ENCODE measurements around the gene RABGAP1. TPM values are rescaled to one million over a fixed set of nuclear protein-coding genes. Genes with fewer than 3 reads are reported as not detected.

The RABGAP1 gene
- total and polyA plus RNA-seq, 4 donors: 30.8 to 100 (median 69.7) TPM

GRCh38 chr9:123031963-123032362 lies 91.1 kb downstream of the RABGAP1 start:
- DNase-seq (no peak), ATAC-seq (ENCODE audit: low FRiP score) (no peak)
- no peaks in the 10 kb centered on the region for H3K27me3 ChIP-seq (ENCODE audit: control insufficient read depth in 1 of 2, insufficient read depth in 2 of 2, low read length in 1 of 2)
- 83 to 87% methylated on average over 1 of the region's 1 CpG for WGBS, 2 donors
- intact Hi-C loops (cut with DNase I): no loop called here
- H3K9me3 ChIP-seq (ENCODE audit: control insufficient read depth, low read length): no peaks in the 10 kb centered on the region
- peak overlapping the region in 1 of 2 donors; percentile 81 for H3K27ac ChIP-seq (ENCODE audit: low read depth in 1 of 2, low read length in 2 of 2)
- H3K4me1 ChIP-seq (ENCODE audit: control insufficient read depth in 1 of 2, insufficient read depth in 2 of 2, low read length in 2 of 2): peaks cover 0 to 1% of the 10 kb centered on the region in 2 donors
- peaks cover 0 to 4% of the 10 kb centered on the region in 2 donors for H3K36me3 ChIP-seq (ENCODE audit: control insufficient read depth in 1 of 2, insufficient read depth in 2 of 2, low read length in 1 of 2)
- no peak overlapping the region for H3K4me3 ChIP-seq (ENCODE audit: low read length in 2 of 2)

GRCh38 chr9:123033352-123033751 lies 92.5 kb downstream of the RABGAP1 start, which contains the start of gene GPR21:
Gene GPR21 (plus strand): TSS chr9:123033667. CDS start chr9:123034567, 900 bp downstream.
- Histone ChIP-seq H3K27me3 (ENCODE audit: control insufficient read depth in 1 of 2, insufficient read depth in 2 of 2, low read length in 1 of 2) (no peaks in the 10 kb centered on the region), H3K4me1 (ENCODE audit: control insufficient read depth in 1 of 2, insufficient read depth in 2 of 2, low read length in 2 of 2) (peaks cover 0 to 1% of the 10 kb centered on the region in 2 donors), H3K36me3 (ENCODE audit: control insufficient read depth in 1 of 2, insufficient read depth in 2 of 2, low read length in 1 of 2) (peaks cover 0 to 4% of the 10 kb centered on the region in 2 donors), H3K4me3 (ENCODE audit: low read length in 2 of 2) (peak within 1 kb of the TSS; percentile 53 to 63), H3K27ac (ENCODE audit: low read depth in 1 of 2, low read length in 2 of 2) (peak within 1 kb of the TSS; percentile 51 to 82), H3K9me3 (ENCODE audit: control insufficient read depth, low read length) (no peaks in the 10 kb centered on the region)
- peak; percentile 37 for ATAC-seq (ENCODE audit: low FRiP score)
- DNase-seq: no peak
- intact Hi-C loops (cut with DNase I): no loop called here
- WGBS, 2 donors: 1 to 4% methylated on average over 7 of the region's 7 CpGs

GRCh38 chr9:123033864-123034601 lies 93.2 kb downstream of the RABGAP1 start:
- ATAC-seq (ENCODE audit: low FRiP score) (peak; percentile 55), DNase-seq (no peak)
- Histone ChIP-seq H3K27ac (ENCODE audit: low read depth in 1 of 2, low read length in 2 of 2) (peak overlapping the region; percentile 44 to 82), H3K9me3 (ENCODE audit: control insufficient read depth, low read length) (no peaks in the 10 kb centered on the region), H3K4me3 (ENCODE audit: low read length in 2 of 2) (peak overlapping the region; percentile 53 to 63), H3K4me1 (ENCODE audit: control insufficient read depth in 1 of 2, insufficient read depth in 2 of 2, low read length in 2 of 2) (peaks cover 1 to 2% of the 10 kb centered on the region in 2 donors), H3K27me3 (ENCODE audit: control insufficient read depth in 1 of 2, insufficient read depth in 2 of 2, low read length in 1 of 2) (no peaks in the 10 kb centered on the region), H3K36me3 (ENCODE audit: control insufficient read depth in 1 of 2, insufficient read depth in 2 of 2, low read length in 1 of 2) (peaks cover 0 to 4% of the 10 kb centered on the region in 2 donors)
- intact Hi-C loops (cut with DNase I): no loop called here
- 5 to 6% methylated on average over 8 of the region's 8 CpGs for WGBS, 2 donors

- H3K27ac ChIP-seq (ENCODE audit: low read depth in 1 of 2, low read length in 2 of 2): peak overlapping the region; percentile 66 to 73
- H3K9me3 ChIP-seq (ENCODE audit: control insufficient read depth, low read length): no peaks in the 10 kb centered on the region
- DNase-seq: no peak
- no peaks in the 10 kb centered on the region for H3K36me3 ChIP-seq (ENCODE audit: control insufficient read depth in 1 of 2, insufficient read depth in 2 of 2, low read length in 1 of 2)
- WGBS, 2 donors: 18 to 31% methylated on average over 13 of the region's 13 CpGs
- H3K4me3 ChIP-seq (ENCODE audit: low read length in 2 of 2): peak overlapping the region; percentile 53 to 63
- H3K4me1 ChIP-seq (ENCODE audit: control insufficient read depth in 1 of 2, insufficient read depth in 2 of 2, low read length in 2 of 2): peaks cover 0 to 8% of the 10 kb centered on the region in 2 donors
- H3K27me3 ChIP-seq (ENCODE audit: control insufficient read depth in 1 of 2, insufficient read depth in 2 of 2, low read length in 1 of 2): no peaks in the 10 kb centered on the region
- intact Hi-C loops (cut with DNase I): loop anchor here (5.0 kb wide), 1 partner anchor 37 kb away; no protein-coding TSS in a partner anchor
- ATAC-seq (ENCODE audit: low FRiP score): peak; percentile 47
Measured at GRCh38 chr9:123034881-123035510, 94.2 kb downstream of the RABGAP1 start.

- Histone ChIP-seq H3K4me3 (ENCODE audit: low read length in 2 of 2) (peak overlapping the region; percentile 22 to 72), H3K27ac (ENCODE audit: low read depth in 1 of 2, low read length in 2 of 2) (no peak overlapping the region), H3K9me3 (ENCODE audit: control insufficient read depth, low read length) (no peaks in the 10 kb centered on the region), H3K4me1 (ENCODE audit: control insufficient read depth in 1 of 2, insufficient read depth in 2 of 2, low read length in 2 of 2) (peaks cover 0 to 10% of the 10 kb centered on the region in 2 donors), H3K27me3 (ENCODE audit: control insufficient read depth in 1 of 2, insufficient read depth in 2 of 2, low read length in 1 of 2) (no peaks in the 10 kb centered on the region), H3K36me3 (ENCODE audit: control insufficient read depth in 1 of 2, insufficient read depth in 2 of 2, low read length in 1 of 2) (no peaks in the 10 kb centered on the region)
- ATAC-seq (ENCODE audit: low FRiP score) (no peak), DNase-seq (no peak)
- intact Hi-C loops (cut with DNase I): loop anchor here (5.0 kb wide), 1 partner anchor 37 kb away; no protein-coding TSS in a partner anchor
- WGBS, 2 donors: 6 to 7% methylated on average over 2 of the region's 2 CpGs
Measured at GRCh38 chr9:123035791-123036190, 95.0 kb downstream of the RABGAP1 start.

- H3K36me3 ChIP-seq (ENCODE audit: control insufficient read depth in 1 of 2, insufficient read depth in 2 of 2, low read length in 1 of 2): no peaks in the 10 kb centered on the region
- 1 to 4% methylated on average over 3 of the region's 3 CpGs for WGBS, 2 donors
- H3K4me3 ChIP-seq (ENCODE audit: low read length in 2 of 2): peak overlapping the region in 1 of 2 donors; percentile 59
- H3K9me3 ChIP-seq (ENCODE audit: control insufficient read depth, low read length): no peaks in the 10 kb centered on the region
- ATAC-seq (ENCODE audit: low FRiP score) (peak; percentile 47), DNase-seq (no peak)
- H3K27ac ChIP-seq (ENCODE audit: low read depth in 1 of 2, low read length in 2 of 2): peak overlapping the region; percentile 68 to 97
- no peaks in the 10 kb centered on the region for H3K27me3 ChIP-seq (ENCODE audit: control insufficient read depth in 1 of 2, insufficient read depth in 2 of 2, low read length in 1 of 2)
- intact Hi-C loops (cut with DNase I): loop anchor here (5.0 kb wide), 1 partner anchor 35 kb away; no protein-coding TSS in a partner anchor
- peaks cover 0 to 15% of the 10 kb centered on the region in 2 donors for H3K4me1 ChIP-seq (ENCODE audit: control insufficient read depth in 1 of 2, insufficient read depth in 2 of 2, low read length in 2 of 2)
Measured at GRCh38 chr9:123036893-123037545, 96.2 kb downstream of the RABGAP1 start.

- WGBS, 2 donors: 10 to 11% methylated on average over 1 of the region's 1 CpG
- Histone ChIP-seq H3K4me1 (ENCODE audit: control insufficient read depth in 1 of 2, insufficient read depth in 2 of 2, low read length in 2 of 2) (peaks cover 1 to 20% of the 10 kb centered on the region in 2 donors), H3K27ac (ENCODE audit: low read depth in 1 of 2, low read length in 2 of 2) (peak overlapping the region; percentile 70 to 74), H3K9me3 (ENCODE audit: control insufficient read depth, low read length) (no peaks in the 10 kb centered on the region), H3K27me3 (ENCODE audit: control insufficient read depth in 1 of 2, insufficient read depth in 2 of 2, low read length in 1 of 2) (no peaks in the 10 kb centered on the region), H3K36me3 (ENCODE audit: control insufficient read depth in 1 of 2, insufficient read depth in 2 of 2, low read length in 1 of 2) (no peaks in the 10 kb centered on the region), H3K4me3 (ENCODE audit: low read length in 2 of 2) (no peak overlapping the region)
- ATAC-seq (ENCODE audit: low FRiP score) (no peak), DNase-seq (no peak)
- intact Hi-C loops (cut with DNase I): loop anchor here (5.0 to 10.0 kb wide), 2 partner anchors 33 to 955 kb away; no protein-coding TSS in a partner anchor
Measured at GRCh38 chr9:123039617-123040219, 98.9 kb downstream of the RABGAP1 start.

GRCh38 chr9:123040801-123041200 lies 100.0 kb downstream of the RABGAP1 start:
- H3K36me3 ChIP-seq (ENCODE audit: control insufficient read depth in 1 of 2, insufficient read depth in 2 of 2, low read length in 1 of 2): no peaks in the 10 kb centered on the region
- no peak overlapping the region for H3K4me3 ChIP-seq (ENCODE audit: low read length in 2 of 2)
- DNase-seq (no peak), ATAC-seq (ENCODE audit: low FRiP score) (no peak)
- H3K27me3 ChIP-seq (ENCODE audit: control insufficient read depth in 1 of 2, insufficient read depth in 2 of 2, low read length in 1 of 2): no peaks in the 10 kb centered on the region
- H3K4me1 ChIP-seq (ENCODE audit: control insufficient read depth in 1 of 2, insufficient read depth in 2 of 2, low read length in 2 of 2): peaks cover 3 to 23% of the 10 kb centered on the region in 2 donors
- no peaks in the 10 kb centered on the region for H3K9me3 ChIP-seq (ENCODE audit: control insufficient read depth, low read length)
- H3K27ac ChIP-seq (ENCODE audit: low read depth in 1 of 2, low read length in 2 of 2): peak overlapping the region in 1 of 2 donors; percentile 57
- WGBS, 2 donors: 8 to 14% methylated on average over 1 of the region's 1 CpG
- intact Hi-C loops (cut with DNase I): loop anchor here in 1 of 2 donors (10.0 kb wide), 1 partner anchor 956 kb away; no protein-coding TSS in a partner anchor
